Globus pallidus (tissue), 1 donor: ENCODE data around the gene PTK6.

Source experiments
- DNase-seq: peaks from one replicate; pipeline ENCODE4 v3.0.0-alpha.2; 2015; ENCODE audit warnings: low spot score

PTK6 gene

GRCh38 chr20:63543131-63543530 is 6.0 kb upstream of the PTK6 start:
- DNase-seq: no peak

GRCh38 chr20:63542696-63543095 is 5.5 kb upstream of the PTK6 start:
- no peak for DNase-seq

- no peak for DNase-seq
Measured at GRCh38 chr20:63542031-63542559, 4.9 kb upstream of the PTK6 start.

- DNase-seq: no peak
Measured at GRCh38 chr20:63541371-63541770, 4.2 kb upstream of the PTK6 start.

- DNase-seq: no peak
Measured at GRCh38 chr20:63540417-63541186, 3.4 kb upstream of the PTK6 start.

- DNase-seq: no peak
Measured at GRCh38 chr20:63539441-63540370, 2.5 kb upstream of the PTK6 start.

GRCh38 chr20:63539092-63539430 is 1.9 kb upstream of the PTK6 start:
- no peak for DNase-seq

- DNase-seq: no peak
Measured at GRCh38 chr20:63538204-63539091, 1.3 kb upstream of the PTK6 start.

GRCh38 chr20:63537525-63538203 is 488 bp upstream of the PTK6 start:
- peak; percentile 58 for DNase-seq

- DNase-seq: no peak
Measured at GRCh38 chr20:63536241-63536977, 767 bp downstream of the PTK6 start.

GRCh38 chr20:63534831-63535651 is 2.1 kb downstream of the PTK6 start:
- no peak for DNase-seq

GRCh38 chr20:63534427-63534830 is 2.7 kb downstream of the PTK6 start:
- no peak for DNase-seq

GRCh38 chr20:63533871-63534393 is 3.2 kb downstream of the PTK6 start:
- no peak for DNase-seq

GRCh38 chr20:63533388-63533787 is 3.8 kb downstream of the PTK6 start:
- no peak for DNase-seq

GRCh38 chr20:63532449-63532971 is 4.7 kb downstream of the PTK6 start:
- no peak for DNase-seq

- no peak for DNase-seq
Measured at GRCh38 chr20:63531686-63532448, 5.3 kb downstream of the PTK6 start.

GRCh38 chr20:63530788-63531160 is 6.4 kb downstream of the PTK6 start:
- no peak for DNase-seq
